Activated CD4-positive, alpha-beta T cell treated with anti-CD3 and anti-CD28 coated beads, Interleukin-2, amount 50 U/mL, for 24 hours (primary cell): Measurements from ENCODE around the gene ADAMTS12.

Source experiments
- DNase-seq, 2 donors: peaks; one replicate each; pipeline ENCODE4 v3.0.0-alpha.2; 2020; ENCODE audit warnings: low read depth in 1 of 2, low spot score in 1 of 2

ADAMTS12 gene

GRCh38 chr5:33608344-33609041 is 283.3 kb downstream of the ADAMTS12 start:
- no peak for DNase-seq

- no peak for DNase-seq
Measured at GRCh38 chr5:33604503-33604902, 287.3 kb downstream of the ADAMTS12 start.

- no peak for DNase-seq
Measured at GRCh38 chr5:33601881-33602280, 289.9 kb downstream of the ADAMTS12 start.

- no peak for DNase-seq
Measured at GRCh38 chr5:33595303-33595702, 296.5 kb downstream of the ADAMTS12 start.

GRCh38 chr5:33594006-33594405 is 297.8 kb downstream of the ADAMTS12 start:
- DNase-seq: no peak

- DNase-seq: no peak
Measured at GRCh38 chr5:33592245-33592644, 299.5 kb downstream of the ADAMTS12 start.

- DNase-seq: peak in 1 of 2 donors; percentile 6
Measured at GRCh38 chr5:33588654-33589372, 303.0 kb downstream of the ADAMTS12 start.

GRCh38 chr5:33583332-33583731 is 308.5 kb downstream of the ADAMTS12 start:
- DNase-seq: no peak

- DNase-seq: no peak
Measured at GRCh38 chr5:33582417-33582816, 309.4 kb downstream of the ADAMTS12 start.

GRCh38 chr5:33579789-33580188 is 312.0 kb downstream of the ADAMTS12 start:
- DNase-seq: no peak

GRCh38 chr5:33579152-33579551 is 312.6 kb downstream of the ADAMTS12 start:
- no peak for DNase-seq

GRCh38 chr5:33576726-33577590 is 314.8 kb downstream of the ADAMTS12 start:
- no peak for DNase-seq

- no peak for DNase-seq
Measured at GRCh38 chr5:33565324-33565723, 326.5 kb downstream of the ADAMTS12 start.

- no peak for DNase-seq
Measured at GRCh38 chr5:33563983-33564908, 327.5 kb downstream of the ADAMTS12 start.

GRCh38 chr5:33563530-33563929 is 328.3 kb downstream of the ADAMTS12 start:
- no peak for DNase-seq

- no peak for DNase-seq
Measured at GRCh38 chr5:33558489-33558888, 333.3 kb downstream of the ADAMTS12 start.

- no peak for DNase-seq
Measured at GRCh38 chr5:33557605-33558004, 334.2 kb downstream of the ADAMTS12 start.

- no peak for DNase-seq
Measured at GRCh38 chr5:33556330-33557328, 335.2 kb downstream of the ADAMTS12 start.

GRCh38 chr5:33549982-33550567 is 341.7 kb downstream of the ADAMTS12 start:
- no peak for DNase-seq
